CD4-positive, alpha-beta T cell treated with Interleukin-21 for 1 hour (primary cell): Measurements from ENCODE around the gene APC2.
A peak's percentile ranks its signal among the peaks of the same experiment; 100 is the strongest.

Source experiments
- DNase-seq: peaks from one replicate; pipeline ENCODE4 v3.0.0-alpha.2; 2020

Gene APC2, protein sequence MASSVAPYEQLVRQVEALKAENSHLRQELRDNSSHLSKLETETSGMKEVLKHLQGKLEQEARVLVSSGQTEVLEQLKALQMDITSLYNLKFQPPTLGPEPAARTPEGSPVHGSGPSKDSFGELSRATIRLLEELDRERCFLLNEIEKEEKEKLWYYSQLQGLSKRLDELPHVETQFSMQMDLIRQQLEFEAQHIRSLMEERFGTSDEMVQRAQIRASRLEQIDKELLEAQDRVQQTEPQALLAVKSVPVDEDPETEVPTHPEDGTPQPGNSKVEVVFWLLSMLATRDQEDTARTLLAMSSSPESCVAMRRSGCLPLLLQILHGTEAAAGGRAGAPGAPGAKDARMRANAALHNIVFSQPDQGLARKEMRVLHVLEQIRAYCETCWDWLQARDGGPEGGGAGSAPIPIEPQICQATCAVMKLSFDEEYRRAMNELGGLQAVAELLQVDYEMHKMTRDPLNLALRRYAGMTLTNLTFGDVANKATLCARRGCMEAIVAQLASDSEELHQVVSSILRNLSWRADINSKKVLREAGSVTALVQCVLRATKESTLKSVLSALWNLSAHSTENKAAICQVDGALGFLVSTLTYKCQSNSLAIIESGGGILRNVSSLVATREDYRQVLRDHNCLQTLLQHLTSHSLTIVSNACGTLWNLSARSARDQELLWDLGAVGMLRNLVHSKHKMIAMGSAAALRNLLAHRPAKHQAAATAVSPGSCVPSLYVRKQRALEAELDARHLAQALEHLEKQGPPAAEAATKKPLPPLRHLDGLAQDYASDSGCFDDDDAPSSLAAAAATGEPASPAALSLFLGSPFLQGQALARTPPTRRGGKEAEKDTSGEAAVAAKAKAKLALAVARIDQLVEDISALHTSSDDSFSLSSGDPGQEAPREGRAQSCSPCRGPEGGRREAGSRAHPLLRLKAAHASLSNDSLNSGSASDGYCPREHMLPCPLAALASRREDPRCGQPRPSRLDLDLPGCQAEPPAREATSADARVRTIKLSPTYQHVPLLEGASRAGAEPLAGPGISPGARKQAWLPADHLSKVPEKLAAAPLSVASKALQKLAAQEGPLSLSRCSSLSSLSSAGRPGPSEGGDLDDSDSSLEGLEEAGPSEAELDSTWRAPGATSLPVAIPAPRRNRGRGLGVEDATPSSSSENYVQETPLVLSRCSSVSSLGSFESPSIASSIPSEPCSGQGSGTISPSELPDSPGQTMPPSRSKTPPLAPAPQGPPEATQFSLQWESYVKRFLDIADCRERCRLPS (N-terminal part only)

DNA sequence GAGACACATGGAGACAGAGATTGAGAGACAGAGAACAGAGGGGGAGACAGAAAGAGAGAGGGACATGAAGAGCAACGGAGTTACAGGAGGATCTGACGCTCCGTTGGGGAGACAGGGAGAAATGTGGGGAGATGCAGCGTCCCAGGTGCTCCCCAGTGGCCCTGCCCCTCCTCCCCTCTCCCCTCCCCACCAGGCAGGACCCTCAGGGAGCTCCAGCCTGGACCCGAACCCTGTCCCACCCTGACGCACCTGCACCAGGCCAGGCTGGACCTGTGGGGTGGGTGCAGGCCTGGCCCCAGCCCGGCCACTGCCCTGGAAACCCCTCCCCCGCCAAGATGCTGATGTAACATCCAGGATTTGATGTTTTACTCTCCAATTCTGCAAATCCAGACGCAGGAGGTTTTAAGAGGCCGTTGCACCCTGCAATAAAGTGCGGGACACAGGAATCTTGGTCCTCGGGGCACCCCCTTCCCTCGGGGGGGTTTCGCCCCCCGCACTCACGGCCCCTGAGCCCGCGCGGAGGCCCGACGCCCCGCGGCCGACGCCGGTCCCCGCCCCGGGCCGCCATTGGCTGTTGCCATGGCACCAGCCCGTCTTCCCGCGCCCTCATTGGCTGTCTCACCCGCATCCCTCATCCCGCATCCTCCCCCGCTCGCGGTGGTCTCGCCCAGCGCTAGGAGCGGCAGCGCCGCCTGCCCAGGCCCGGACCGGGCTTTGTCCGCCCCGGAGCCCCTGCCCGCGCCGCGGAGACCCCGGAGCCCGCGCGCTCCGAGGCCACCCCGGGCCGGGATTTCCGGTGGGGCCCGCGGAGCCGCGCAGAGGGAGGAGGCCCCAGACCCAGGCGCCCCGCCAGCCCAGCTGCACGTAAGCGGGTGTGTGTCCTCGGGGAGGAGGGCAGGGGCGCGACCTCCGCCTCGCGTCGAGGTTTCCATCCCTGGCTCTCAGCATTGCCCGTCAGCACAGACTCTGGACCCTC, at the start of gene APC2:
Gene APC2, plus strand, starts transcription at position 655 of the 976 bp plus-strand sequence. CDS start 2,881 bp downstream, outside the sequence.
- DNase-seq, result peak; percentile 40

DNA sequence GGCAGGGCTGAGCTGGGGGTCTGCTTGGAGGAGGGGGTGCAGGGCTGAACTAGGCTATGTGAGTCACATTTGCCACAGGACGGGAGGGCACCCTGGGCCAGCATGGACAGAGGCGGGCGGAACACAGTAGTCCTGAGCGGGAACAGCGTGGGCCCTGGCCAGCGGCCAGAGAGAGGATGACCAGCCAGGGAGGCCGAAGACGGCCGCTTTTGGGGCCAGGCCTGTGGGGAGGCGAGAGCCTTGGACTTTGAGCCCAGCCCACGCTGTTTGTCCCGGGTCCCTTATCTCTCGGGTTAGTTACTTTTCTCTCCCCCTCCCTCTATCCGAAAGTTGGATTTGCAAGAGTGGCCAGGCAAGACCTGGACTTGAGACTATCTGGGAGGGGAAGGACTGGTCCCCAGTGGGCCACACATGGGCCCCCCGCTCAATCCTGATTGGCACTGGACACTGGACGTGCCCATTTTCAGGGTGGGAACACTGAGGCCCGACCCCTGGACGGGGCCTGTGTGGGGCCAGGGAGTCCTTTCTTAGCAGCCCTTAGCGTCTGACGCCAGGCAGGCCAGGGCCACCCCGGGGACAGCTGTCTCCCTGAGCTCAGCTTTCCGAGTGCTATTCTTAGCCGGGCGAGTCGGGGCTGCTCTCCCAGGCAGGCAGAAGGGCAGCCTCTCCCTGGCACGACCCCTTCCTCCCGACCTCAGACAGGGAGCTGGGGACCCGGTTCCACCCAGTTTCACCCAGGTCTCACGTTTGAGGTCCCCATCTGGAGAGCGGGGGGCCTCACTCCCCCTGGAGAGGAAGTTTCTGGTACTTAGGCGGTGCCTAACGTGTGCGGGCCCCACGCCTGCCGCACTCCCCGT, 49.4 kb upstream of the APC2 start:
- DNase-seq, result no peak

DNA sequence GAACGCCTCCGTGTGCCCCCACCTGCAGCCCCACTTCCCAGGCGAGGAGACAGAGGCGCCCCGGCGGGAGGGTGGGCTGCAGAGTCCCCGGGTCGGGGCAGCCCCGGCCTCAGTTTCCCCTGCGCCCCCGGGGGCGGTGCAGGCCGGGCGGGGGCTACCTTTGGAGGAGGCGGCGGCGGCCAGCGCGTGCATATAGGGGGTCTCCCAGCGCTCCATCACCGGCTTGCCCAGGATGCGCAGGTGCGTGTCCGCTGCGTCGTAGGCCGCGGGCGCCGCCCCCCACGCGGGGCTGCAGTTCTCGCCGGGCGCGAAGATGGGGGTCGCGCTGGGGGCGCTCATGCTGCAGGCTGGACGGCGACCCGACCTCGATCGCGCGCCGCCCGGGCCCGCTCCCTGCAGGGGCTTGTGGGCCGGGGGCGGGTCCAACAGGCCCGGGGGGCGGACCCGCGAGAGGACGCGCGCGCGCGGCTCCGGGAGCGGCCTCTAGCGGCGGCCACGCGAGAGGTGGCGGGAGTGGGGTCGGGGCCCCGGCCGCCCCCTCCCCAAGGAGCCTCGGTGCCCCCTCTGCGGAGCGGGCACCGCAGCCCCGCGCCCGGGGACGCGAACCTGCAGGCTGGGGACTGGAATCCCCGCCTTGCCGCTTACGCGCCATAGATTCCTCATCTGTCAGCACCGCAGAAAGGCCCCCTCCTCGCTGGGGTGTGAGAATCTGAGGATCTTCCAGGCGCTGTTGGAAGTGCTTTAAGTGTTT, 48.6 kb upstream of the APC2 start, which contains the start of gene GAMT:
Gene GAMT, minus strand, starts transcription at position 405 of the 751 bp plus-strand sequence. Its CDS starts 66 bp downstream, at position 339.
- DNase-seq, result peak; percentile 61

DNA sequence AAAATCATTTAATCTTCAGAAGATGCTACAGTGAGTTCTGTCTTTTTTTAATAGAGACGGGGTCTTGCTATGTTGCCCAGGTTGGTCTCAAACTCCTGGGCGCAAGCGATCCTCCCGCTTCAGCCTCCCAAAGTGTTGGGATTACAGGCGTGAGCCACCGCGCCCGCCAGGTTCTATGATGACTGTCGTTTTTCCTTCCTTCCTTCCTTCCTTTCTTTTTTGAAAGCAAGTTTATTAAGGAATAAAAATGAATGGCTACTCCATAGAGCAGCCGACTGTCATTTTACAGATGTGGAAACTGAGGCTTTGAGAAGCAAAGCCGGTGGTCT, 48.1 kb upstream of the APC2 start:
- DNase-seq, result no peak

DNA sequence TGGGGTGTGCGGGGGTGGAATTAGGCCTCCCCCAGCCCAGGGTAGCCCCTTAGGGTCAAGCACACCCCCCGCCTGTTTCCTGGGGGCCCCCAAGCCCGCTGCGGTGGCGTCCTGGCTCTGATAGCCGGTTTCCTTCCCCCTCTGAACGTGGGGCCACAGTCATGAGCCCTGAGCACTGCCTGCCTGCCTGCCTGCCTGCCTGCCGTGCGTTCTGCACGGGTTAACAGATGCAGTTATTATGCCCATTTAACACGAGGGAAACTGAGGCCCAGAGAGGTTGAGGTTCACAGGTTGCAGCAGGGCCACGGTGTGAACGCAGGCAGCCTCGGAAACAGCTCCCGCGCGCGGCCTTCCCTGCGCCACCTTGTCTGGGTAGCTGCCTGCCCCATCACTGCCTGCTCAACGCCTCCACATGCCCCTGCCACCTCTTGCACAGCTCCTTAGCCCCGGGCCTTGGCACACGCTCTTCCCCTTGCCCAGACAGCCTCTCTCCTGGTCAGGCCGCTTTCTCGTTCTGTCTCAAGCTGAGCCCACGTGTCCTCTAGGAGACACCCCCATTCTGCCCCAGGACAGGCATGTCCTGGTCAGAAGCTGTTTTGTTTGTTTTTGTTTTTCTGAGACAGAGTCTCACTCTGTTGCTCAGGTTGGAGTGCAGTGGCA, 47.4 kb upstream of the APC2 start:
- DNase-seq, result no peak

DNA sequence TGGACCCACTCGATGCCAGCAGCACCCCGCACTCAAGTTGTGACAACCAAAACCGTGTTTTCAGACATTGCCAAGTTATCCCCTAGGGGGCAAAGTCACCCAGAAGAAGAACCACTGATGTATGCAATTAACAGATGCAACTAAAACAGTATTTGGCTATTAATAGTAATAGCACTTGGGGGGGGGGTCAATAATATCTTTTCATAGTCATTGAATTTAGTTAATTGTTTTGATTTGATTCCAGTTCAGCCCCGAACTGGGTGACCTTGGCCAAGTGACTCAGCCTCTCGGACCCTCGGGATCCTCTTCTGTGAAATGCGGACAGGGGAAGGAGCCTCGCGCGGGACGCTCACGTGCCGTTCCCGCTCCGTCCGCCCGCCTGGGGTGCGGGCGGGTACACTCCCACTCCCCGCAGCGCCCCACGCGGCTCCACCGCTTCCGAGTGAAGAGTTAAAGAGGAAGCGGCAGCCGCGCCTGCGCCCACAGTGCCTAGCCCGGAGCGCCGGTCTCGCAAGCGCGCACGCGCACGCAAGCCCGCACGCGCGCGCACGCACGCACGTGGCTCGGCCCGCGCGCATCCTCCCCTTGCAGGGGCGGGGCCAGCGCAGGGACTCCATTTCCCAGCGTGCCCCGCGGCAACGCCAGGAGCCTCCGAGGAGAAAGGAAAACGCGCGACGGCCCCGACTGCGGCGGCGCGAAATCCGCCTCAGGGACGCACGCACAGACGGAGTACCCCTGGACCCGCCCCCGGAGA, 43.0 kb upstream of the APC2 start:
- peak; percentile 99 for DNase-seq

DNA sequence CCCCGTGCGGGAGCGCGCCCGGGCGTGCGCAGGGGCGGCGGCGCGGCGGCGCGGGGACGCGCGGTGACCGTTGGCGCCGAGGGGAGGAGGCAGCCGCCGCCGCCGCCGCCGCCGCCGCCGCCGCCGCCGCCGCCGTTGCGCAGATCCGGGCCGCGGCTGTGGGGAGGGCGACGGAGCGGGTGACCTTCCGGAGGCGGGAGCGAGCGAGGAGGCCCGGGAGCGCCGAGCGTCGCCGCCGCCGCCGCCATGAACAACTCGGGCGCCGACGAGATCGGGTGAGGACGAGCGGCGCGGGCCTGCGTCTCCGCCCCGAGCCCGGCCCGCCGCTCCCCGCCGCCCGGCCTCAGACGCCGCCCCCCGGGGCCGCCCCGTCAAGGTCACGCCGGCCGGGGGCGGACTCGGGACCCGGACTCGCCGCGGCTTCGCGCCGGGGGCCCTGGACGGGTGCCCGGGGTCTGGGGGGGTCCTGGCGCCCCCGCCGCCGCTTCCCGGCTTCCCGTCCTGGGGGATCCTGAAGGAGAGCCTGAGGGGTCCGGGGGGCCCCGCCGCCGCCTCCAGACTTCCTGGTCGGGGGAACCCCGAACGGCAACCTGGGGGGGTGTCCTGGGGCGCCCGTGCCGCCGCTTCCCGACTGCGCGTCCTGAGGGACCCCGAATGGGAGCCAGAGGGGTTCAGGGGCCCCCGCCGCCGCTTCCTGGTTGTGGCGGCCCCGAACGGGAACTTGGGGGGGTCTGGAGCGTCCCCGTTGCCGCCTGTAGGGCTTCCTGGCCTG, 42.2 kb upstream of the APC2 start, which contains the start of gene DAZAP1:
Gene DAZAP1, plus strand, starts transcription at position 59 of the 772 bp plus-strand sequence. Its CDS starts 188 bp downstream, at position 247.
- peak; percentile 37 for DNase-seq

DNA sequence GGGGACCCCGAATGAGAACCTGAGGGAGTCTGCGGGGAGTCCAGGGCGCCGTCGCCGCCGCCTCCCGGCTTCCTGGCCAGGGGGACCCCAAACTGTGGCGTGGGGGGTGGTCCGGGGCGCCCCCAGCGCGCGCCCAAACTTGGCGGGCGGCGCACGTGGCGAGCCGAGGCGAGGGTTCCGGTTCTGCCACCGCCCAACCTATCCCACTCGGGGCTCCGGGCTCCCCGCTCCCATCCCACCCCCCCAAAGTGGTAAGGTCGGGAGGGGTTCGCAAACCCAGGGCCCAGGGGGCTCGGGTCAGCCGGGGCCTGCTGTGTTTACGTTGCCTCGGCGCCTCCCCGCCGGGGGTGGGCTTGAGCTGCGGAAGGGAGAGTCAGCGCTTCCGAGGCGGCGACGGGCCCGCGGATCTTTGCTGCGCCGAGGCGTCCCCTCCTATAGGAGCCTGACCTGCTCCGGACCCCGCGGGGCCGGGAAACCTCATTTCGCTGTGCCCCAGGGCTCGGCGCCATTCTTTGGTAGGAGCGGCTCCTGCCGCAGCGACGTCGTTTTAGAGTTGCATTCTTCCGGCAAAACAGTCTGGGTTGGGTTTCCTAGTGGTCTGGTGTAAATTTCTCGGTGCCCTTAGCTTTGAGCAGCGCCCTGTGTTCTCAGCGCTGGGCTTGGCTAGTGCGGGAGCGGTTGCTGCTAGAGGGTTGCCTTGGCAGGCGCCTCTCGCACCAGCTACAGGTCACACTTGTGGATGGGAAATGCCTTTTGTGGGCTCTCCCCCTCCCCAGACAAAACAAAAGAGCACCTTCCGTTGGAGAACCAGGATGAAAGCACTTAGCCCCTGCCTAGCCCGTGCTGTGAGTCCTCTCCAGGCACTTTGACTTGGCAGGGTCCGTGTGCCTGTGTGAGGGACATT, 41.4 kb upstream of the APC2 start:
- DNase-seq, result peak; percentile 72

DNA sequence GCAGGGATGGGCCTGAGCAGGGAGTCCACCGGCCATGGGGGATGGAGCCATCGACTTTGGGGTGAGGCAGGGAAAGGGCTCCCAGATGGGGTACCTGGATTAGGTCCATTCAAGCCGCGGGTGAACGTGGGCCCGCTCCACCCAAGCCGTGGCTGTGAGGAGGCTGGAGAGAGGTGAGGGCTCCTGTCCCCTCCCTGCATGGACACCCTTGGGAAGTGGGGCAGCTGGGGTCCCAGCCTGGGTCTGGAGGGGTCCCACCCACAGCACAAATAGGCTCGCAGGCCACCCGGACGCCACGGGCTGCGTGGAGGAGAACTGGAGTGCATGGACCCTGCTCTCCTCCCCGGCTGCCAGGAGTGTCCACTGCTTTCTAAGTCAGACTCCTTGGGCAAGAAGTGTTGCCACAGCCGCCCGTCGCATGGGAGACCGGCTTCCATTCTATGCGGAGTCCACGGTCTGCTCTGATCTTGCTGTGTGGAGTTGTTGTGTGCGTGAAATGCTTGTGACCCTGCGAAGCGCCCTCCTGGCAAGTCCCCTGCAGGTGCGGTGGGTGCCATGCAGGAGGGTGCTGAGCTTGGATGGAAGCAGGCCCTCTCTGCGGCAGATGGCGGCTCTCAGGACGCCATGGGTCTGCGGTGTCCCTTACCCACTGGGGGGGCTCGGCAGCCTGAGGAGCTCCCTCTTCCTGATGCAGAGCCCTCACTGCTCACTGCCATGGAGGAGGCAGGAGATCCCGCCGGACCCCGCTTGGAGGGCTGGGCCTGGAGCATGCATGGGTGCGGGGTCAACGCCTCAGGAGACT, 40.5 kb upstream of the APC2 start:
- DNase-seq, result no peak

DNA sequence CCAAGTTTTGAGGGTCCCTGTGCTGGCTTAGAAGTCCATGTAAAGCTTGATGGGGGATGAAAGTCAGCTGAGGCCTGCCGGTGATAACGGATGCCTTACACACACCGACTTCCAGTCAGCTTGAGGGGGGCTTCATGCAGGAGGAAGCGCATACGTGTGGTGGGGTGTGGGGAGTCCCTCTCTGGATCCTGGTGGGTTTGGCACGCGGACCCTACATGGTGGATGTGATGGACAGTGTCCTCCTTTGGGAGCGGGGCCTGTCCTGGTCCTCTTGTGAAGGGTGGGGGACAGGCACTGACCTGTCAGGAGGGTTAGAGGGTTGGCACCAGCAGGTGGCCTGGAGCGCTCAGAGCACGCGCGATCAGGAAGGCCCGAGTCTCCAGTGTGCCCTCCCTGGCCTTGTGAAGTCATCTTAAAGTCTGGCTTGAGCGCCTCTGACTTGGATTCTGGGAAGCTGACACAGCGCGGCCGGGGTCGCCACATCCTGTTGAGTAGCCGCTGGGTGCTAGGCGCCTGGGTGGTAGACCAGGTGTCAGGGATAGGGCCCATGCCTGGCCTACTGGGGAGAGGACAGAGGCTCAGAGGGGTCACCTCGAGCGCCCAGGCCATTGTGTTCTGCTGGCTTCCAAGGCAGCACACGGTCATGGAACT, 39.7 kb upstream of the APC2 start:
- peak; percentile 29 for DNase-seq

DNA sequence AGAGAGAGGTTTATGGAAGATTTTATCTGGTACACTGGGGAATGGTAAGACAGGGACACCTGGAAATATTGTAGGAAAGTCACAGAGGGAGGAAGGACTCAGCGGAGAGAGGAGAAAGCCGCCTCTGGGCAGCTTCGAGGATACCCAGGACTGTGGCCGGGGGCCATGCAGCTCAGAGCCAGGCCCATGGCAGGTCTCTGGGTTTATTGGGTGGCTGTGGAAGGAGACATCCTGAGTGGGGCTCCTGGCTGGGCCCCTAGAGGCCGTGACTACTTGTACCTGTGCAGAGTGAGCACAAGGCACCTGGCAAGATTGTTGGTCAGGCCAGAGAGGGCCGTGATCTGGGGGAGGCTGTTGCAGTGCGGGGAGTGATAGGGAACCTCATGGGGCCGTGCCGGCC, 39.1 kb upstream of the APC2 start:
- DNase-seq, result no peak

DNA sequence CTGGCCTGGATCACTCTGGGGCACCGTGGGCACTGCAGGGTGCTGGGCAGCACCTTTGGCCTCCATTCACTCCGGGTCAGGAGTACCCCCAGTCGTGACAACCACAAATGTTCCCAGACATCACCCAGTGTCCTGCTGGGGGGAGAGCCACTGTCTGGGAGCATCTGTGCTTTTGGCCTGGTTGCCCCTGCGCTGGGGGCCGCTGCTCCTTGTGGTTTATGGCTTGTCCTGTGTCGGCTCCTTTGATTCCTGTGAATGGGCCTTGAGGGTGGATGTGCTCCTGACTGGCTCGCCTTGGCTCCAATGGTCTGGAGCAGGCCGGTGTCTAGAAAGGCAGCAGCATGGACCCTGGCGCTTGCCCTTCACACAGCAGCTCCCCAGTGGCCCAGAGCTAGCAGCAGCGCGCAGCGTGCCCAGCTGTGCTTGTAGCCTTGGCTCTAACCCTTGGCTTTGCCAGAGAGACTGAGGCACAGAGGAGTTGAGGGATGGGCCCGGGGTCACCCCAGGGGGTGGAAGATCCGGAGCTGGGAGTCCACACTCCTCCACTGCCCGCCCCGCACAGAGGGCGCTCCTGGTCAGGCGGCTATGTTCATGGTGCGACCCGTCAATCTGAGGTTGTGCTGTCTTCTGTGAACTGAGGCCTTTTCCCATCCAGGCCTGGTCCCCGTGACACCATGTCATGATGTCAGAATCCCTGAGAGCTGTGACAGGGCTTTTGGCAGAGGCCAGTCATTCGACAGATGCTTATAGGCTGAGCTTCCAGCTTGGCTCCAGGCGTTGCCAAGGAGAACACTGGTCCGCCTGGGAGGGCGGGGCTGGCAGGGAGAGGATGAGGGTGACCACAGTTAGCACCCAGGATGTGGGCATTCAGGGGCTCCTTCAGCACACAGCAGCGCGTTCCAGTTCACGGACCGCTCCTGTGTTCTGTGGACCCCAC, 38.4 kb upstream of the APC2 start:
- peak; percentile 62 for DNase-seq

DNA sequence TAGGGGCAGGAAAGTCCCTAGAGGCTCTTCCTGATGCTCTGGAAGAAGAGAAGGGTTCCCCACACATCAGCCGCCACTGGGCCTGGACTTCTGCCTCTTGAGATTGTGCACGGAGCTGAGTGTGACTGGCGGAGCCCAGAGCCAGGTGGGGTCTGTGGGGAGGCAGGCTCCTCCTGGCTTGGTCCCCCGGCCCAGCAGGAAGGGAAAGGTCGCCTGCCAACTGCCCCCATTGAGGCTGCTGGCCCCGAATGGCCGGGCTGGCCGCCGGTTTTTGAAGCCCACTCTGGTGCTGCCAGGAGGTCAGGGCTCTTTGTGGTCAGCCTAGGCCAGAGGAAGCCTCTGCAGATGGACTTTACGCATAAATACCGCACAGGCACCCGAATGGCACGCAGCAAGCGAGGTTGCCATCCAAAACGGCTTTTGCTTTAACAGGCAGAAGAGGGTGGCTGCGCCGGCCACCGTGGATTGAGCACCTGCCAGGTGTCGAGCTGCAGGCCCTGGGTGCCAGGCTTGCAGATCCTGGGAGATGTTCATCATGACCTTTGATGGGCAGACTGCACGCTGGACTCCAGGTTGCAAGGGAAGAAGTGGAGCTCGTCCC, 37.5 kb upstream of the APC2 start:
- DNase-seq, result no peak
